GM23248 (cell line): ENCODE data around the gene IQCK.

Experiments used
- EZH2 ChIP-seq: fragments of 200-600 bp; sonication (generic); IDR thresholded peaks from 2 replicates; pipeline ENCODE4 v1.6.1; 2018; ENCODE audit warnings: antibody characterized with exemption, mild to moderate bottlenecking; ENCODE audit not compliant: insufficient read depth, poor library complexity, severe bottlenecking
- EZH2phosphoT487 ChIP-seq: fragments of 200-600 bp; sonication (generic); IDR thresholded peaks from 2 replicates; pipeline ENCODE4 v1.6.1; 2018; ENCODE audit warnings: antibody characterized with exemption, moderate library complexity, mild to moderate bottlenecking, low read depth; ENCODE audit not compliant: insufficient read depth

DNA sequence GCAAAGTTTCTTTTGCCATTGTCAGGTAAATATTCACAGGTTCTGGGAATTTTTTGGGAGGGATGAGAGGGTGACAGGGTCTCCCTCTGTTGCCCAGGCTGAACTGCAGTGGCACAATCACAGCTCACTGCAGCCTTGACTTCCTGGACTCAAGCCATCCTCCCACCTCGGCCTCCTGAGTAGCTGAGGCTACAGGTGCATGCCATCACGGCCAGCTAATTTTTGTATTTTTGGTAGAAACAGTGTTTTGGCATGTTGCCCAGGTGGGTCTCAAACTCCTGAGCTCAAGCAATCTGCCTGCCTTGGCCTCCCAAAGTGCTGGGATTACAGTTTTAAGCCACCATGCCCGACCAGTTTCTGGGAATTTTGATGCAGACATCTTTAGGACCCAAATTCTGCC lies 53.0 kb downstream of the IQCK start:
- TF ChIP-seq EZH2 = no peak
- TF ChIP-seq EZH2phosphoT487 = no peak
